B cell (primary cell): Measurements from ENCODE around the gene MSTN. TPM values are rescaled to one million over a fixed set of nuclear protein-coding genes. Genes with fewer than 3 reads are reported as not detected.

ENCODE experiments used
- ATAC-seq: fragments of 200-7000 bp; cut with Tn5 transposase; one replicate; pipeline ENCODE4 v1.10.0; 2021; ENCODE audit warnings: low read depth, mild to moderate bottlenecking, moderate number of reproducible peaks, moderate library complexity
- CTCF ChIA-PET: fragments of 350-600 bp; sonication (Branson Sonifier 250); formaldehyde crosslinking; loops from one replicate; lab custom pipeline; 2021; ENCODE audit warnings: antibody characterized with exemption, inconsistent platforms; lab: Charles Lee
- POLR2A ChIA-PET: fragments of 350-600 bp; sonication (Branson Sonifier 250); formaldehyde crosslinking; loops from one replicate; lab custom pipeline; 2021; ENCODE audit warnings: antibody characterized with exemption; lab: Charles Lee
- DNase-seq: peaks from one replicate; pipeline ENCODE4 v3.0.0; 2013
- H2AFZ ChIP-seq: 2 replicates; pipeline ENCODE4 v1.6.1; 2012; ENCODE audit warnings: mild to moderate bottlenecking, low read depth, low read length; ENCODE audit not compliant: insufficient read depth, poor library complexity, severe bottlenecking
- H3K27ac ChIP-seq, 2 donors: 1 replicate in 1 of 2; 2 replicates in 1 of 2; pipeline ENCODE4 v1.5.1; 2012 to 2013; ENCODE audit warnings: low read length in 2 of 2, mild to moderate bottlenecking in 2 of 2, moderate library complexity in 1 of 2
- H3K27me3 ChIP-seq, 4 experiments: fragments of 200-600 bp in 1 of 4; sonication (generic) in 1 of 4; replicated peaks in 1 of 4; 1 replicate in 2 of 4; 2 replicates in 2 of 4; pipeline versions ENCODE4 v1.6.1 to v1.7.0; 2013 to 2016; ENCODE audit warnings: low read length in 3 of 4, mild to moderate bottlenecking in 2 of 4, mixed read lengths in 1 of 4, moderate library complexity in 1 of 4; ENCODE audit not compliant: insufficient read depth in 4 of 4, control insufficient read depth in 3 of 4; ENCODE audit errors: control extremely low read depth in 1 of 4
- H3K36me3 ChIP-seq, 2 experiments: replicated peaks in 1 of 2; 1 replicate in 1 of 2; 2 replicates in 1 of 2; pipeline versions ENCODE4 v1.6.1 to v1.7.1; 2013; ENCODE audit warnings: low read length in 1 of 2; ENCODE audit not compliant: insufficient read depth in 2 of 2, control insufficient read depth in 1 of 2; ENCODE audit errors: control extremely low read depth in 1 of 2, extremely low read depth in 1 of 2
- H3K4me1 ChIP-seq, 2 donors: fragments of 200-600 bp in 1 of 2; sonication (generic) in 1 of 2; 1 replicate in 1 of 2; 2 replicates in 1 of 2; pipeline versions ENCODE4 v1.5.1 to v1.6.1; 2013 to 2017; ENCODE audit warnings: low read length in 2 of 2; ENCODE audit not compliant: control insufficient read depth in 2 of 2, insufficient read depth in 2 of 2
- H3K4me2 ChIP-seq: replicated peaks from 2 replicates; pipeline ENCODE3; 2012; ENCODE audit warnings: mild to moderate bottlenecking, low read depth, low read length; ENCODE audit not compliant: poor library complexity, severe bottlenecking
- H3K4me3 ChIP-seq, 5 experiments: fragments of 200-600 bp in 1 of 5; sonication (generic) in 1 of 5; 1 replicate in 3 of 5; 2 replicates in 2 of 5; pipeline versions ENCODE4 v1.5.1 to v1.7.0; 2011 to 2016; ENCODE audit warnings: low read length in 4 of 5, mild to moderate bottlenecking in 4 of 5, low read depth in 2 of 5, control low read depth in 1 of 5, moderate library complexity in 1 of 5; ENCODE audit not compliant: insufficient read depth in 1 of 5; ENCODE audit errors: control extremely low read depth in 1 of 5, extremely low read depth in 1 of 5
- H3K79me2 ChIP-seq: fragments of 200-600 bp; sonication (generic); one replicate; pipeline ENCODE4 v1.6.0; 2016; ENCODE audit warnings: low read length; ENCODE audit not compliant: control insufficient read depth, insufficient read depth
- H3K9ac ChIP-seq: fragments of 200-600 bp; sonication (generic); 2 replicates; pipeline ENCODE4 v1.6.1; 2017; ENCODE audit warnings: mild to moderate bottlenecking, low read length, moderate library complexity
- H3K9me3 ChIP-seq, 3 donors: one replicate each; pipeline versions ENCODE4 v1.6.1 to v1.7.1; 2013; ENCODE audit warnings: low read length in 2 of 3; ENCODE audit not compliant: control insufficient read depth in 2 of 3, insufficient read depth in 1 of 3; ENCODE audit errors: control extremely low read depth in 1 of 3
- H4K20me1 ChIP-seq: 2 replicates; pipeline ENCODE4 v1.6.0; 2012; ENCODE audit warnings: mild to moderate bottlenecking, low read length; ENCODE audit not compliant: insufficient read depth, control insufficient read depth, poor library complexity, severe bottlenecking
- H3K27ac Mint-ChIP-seq: one replicate; pipeline ENCODE4 v1.8.0; 2021; ENCODE audit warnings: mixed read lengths
- H3K27me3 Mint-ChIP-seq: one replicate; pipeline ENCODE4 v1.8.0; 2021; ENCODE audit warnings: mixed read lengths
- H3K4me1 Mint-ChIP-seq: one replicate; pipeline ENCODE4 v1.8.0; 2021; ENCODE audit warnings: mixed read lengths
- H3K4me3 Mint-ChIP-seq: one replicate; pipeline ENCODE4 v1.8.0; 2021; ENCODE audit warnings: mixed read lengths
- H3K9me3 Mint-ChIP-seq: one replicate; pipeline ENCODE4 v1.8.0; 2022; ENCODE audit warnings: mixed read lengths; ENCODE audit not compliant: insufficient read depth
- EZH2 ChIP-seq: IDR thresholded peaks from 2 replicates; pipeline ENCODE4 v1.6.1; 2012; ENCODE audit warnings: borderline replicate concordance, low read depth, mild to moderate bottlenecking, moderate library complexity, low read length; ENCODE audit not compliant: insufficient read depth, poor library complexity, severe bottlenecking
- WGBS: methylation state at CpG from one replicate; pipeline ENCODE4 v1.1.5; 2013; ENCODE audit warnings: missing lambda C conversion rate; ENCODE audit not compliant: insufficient coverage; 5-methylcytosine and 5-hydroxymethylcytosine counted together
- intact Hi-C: fragments of 100-400 bp; cut with micrococcal nuclease; formaldehyde crosslinking; loops from one replicate; pipeline ENCODE4 v1.10.0; 2022
- polyA plus RNA-seq: library from polyadenylated mRNA; depleted of rRNA; stranded (reverse); fragments of >200 nt; gene quantifications from 2 replicates; pipeline ENCODE4 v1.2.3, GENCODE V29; 2012
- total RNA-seq, 2 donors: library from RNA; stranded (reverse); fragments of 120-200 nt in 1 of 2; gene quantifications; 1 replicate in 1 of 2; 2 replicates in 1 of 2; pipeline versions ENCODE4 v1.2.3 to v1.2.4, GENCODE V29; 2013 to 2022
- TF ChIP-seq, protein P1 (sequence below): fragments of 200-600 bp; IDR thresholded peaks from one replicate; pipeline ENCODE4 v1.8.0; 2022; ENCODE audit warnings: antibody characterized with exemption, mild to moderate bottlenecking

The MSTN gene
- total and polyA plus RNA-seq, 2 donors (not counting 1 experiment from before 2014, with no cell fraction given), result 0.07 TPM; not detected in 1

DNA sequence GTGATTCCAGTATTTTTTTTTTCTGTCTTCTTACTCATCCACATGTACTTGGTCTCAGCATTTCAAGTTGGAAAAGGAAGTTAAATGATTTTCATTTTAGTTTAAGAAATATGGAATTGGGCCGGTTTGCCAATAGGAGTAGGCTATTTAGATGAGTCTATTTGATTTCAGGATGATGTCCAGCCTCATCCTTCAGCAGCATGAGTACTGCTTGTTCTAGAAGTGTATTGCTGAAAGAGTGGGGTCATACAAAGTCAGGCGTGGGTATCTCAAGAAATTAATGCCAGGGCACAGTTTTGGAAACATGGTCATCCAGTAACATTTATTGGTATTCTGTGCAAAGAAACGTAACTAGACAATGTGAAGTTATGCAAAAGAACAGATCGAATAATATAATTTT is 44.9 kb upstream of the MSTN start:
- Histone ChIP-seq H3K4me1 (no peaks in the 10 kb centered on the region), H3K79me2 (no peaks in the 10 kb centered on the region), H4K20me1 (no peaks in the 10 kb centered on the region), H3K4me2 (no peak overlapping the region), H3K9me3 (no peaks in the 10 kb centered on the region), H2AFZ (no peak overlapping the region), H3K4me3 (no peak overlapping the region), H3K36me3 (no peaks in the 10 kb centered on the region), H3K27ac (no peak overlapping the region), H3K9ac (no peak overlapping the region), H3K27me3 (no peaks in the 10 kb centered on the region)
- Mint-ChIP-seq H3K9me3 (no peaks in the 10 kb centered on the region), H3K4me1 (no peaks in the 10 kb centered on the region), H3K27ac (no peak overlapping the region), H3K27me3 (no peaks in the 10 kb centered on the region), H3K4me3 (no peak overlapping the region)
- TF ChIP-seq, protein P1, sequence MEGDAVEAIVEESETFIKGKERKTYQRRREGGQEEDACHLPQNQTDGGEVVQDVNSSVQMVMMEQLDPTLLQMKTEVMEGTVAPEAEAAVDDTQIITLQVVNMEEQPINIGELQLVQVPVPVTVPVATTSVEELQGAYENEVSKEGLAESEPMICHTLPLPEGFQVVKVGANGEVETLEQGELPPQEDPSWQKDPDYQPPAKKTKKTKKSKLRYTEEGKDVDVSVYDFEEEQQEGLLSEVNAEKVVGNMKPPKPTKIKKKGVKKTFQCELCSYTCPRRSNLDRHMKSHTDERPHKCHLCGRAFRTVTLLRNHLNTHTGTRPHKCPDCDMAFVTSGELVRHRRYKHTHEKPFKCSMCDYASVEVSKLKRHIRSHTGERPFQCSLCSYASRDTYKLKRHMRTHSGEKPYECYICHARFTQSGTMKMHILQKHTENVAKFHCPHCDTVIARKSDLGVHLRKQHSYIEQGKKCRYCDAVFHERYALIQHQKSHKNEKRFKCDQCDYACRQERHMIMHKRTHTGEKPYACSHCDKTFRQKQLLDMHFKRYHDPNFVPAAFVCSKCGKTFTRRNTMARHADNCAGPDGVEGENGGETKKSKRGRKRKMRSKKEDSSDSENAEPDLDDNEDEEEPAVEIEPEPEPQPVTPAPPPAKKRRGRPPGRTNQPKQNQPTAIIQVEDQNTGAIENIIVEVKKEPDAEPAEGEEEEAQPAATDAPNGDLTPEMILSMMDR, result no peak
- TF ChIP-seq EZH2, result no peak
- WGBS, result 50% methylated on average over 2 of the region's 4 CpGs
- DNase-seq (no peak), ATAC-seq (no peak)
- CTCF ChIA-PET, result no interaction called here
- POLR2A ChIA-PET, result no interaction called here
- intact Hi-C loops, result no loop called here

DNA sequence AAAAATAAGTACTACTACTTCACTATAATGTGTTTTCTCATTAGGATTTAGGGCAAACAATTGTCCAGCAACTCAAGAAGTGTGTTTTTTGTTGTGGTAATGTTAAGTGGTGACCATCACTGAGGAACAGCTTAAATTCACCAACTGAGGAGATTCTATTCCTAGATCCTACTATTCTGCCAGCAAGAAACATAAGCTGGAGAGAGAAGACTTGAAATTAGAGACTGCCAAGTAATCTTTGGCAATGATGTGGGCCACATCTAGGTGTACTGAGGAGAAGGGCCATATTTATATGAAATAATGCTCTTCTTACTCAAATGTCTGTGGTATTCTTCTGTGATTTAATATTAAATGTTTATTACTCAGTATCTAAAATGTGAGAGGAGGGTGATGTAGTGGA is 44.3 kb upstream of the MSTN start:
- Mint-ChIP-seq H3K27ac (no peak overlapping the region), H3K27me3 (no peaks in the 10 kb centered on the region), H3K9me3 (peaks cover 1% of the 10 kb centered on the region), H3K4me1 (no peaks in the 10 kb centered on the region), H3K4me3 (no peak overlapping the region)
- Histone ChIP-seq H3K9me3 (peaks cover 0 to 3% (median 2%) of the 10 kb centered on the region in 3 donors), H3K4me1 (no peaks in the 10 kb centered on the region), H3K9ac (no peak overlapping the region), H3K27ac (no peak overlapping the region), H3K4me3 (no peak overlapping the region), H3K27me3 (no peaks in the 10 kb centered on the region), H3K4me2 (no peak overlapping the region), H4K20me1 (no peaks in the 10 kb centered on the region), H3K36me3 (no peaks in the 10 kb centered on the region), H3K79me2 (no peaks in the 10 kb centered on the region), H2AFZ (no peak overlapping the region)
- intact Hi-C loops, result no loop called here
- DNase-seq, result no peak
- POLR2A ChIA-PET, result no interaction called here
- ATAC-seq, result no peak
- TF ChIP-seq, protein P1, result no peak
- TF ChIP-seq EZH2, result no peak
- CTCF ChIA-PET, result no interaction called here
